Tibial artery (tissue), 4 donors: ENCODE data around the gene ZMPSTE24.

Experiments used
- DNase-seq, 2 donors: peaks; one replicate each; pipeline ENCODE4 v3.0.0-alpha.2; 2019
- H3K27ac ChIP-seq, 2 donors: fragments of 200-600 bp; sonication (generic) in 1 of 2; 1 replicate in 1 of 2; 2 replicates in 1 of 2; pipeline ENCODE4 v1.5.1; 2018 to 2019; ENCODE audit warnings: mild to moderate bottlenecking in 1 of 2
- H3K27me3 ChIP-seq, 2 donors: fragments of 200-600 bp; sonication (generic) in 1 of 2; one replicate each; pipeline versions ENCODE4 v1.5.1 to v1.6.0; 2016 to 2019
- H3K36me3 ChIP-seq, 3 donors: fragments of 200-600 bp; sonication (generic) in 2 of 3; one replicate each; pipeline ENCODE4 v1.5.1; 2016 to 2019; ENCODE audit warnings: mild to moderate bottlenecking in 2 of 3
- H3K4me1 ChIP-seq, 4 donors: fragments of 200-600 bp; sonication (generic) in 2 of 4; 1 replicate in 3 of 4; 2 replicates in 1 of 4; pipeline ENCODE4 v1.5.1; 2016 to 2019
- H3K4me3 ChIP-seq, 2 donors: fragments of 200-600 bp; sonication (generic) in 1 of 2; 1 replicate in 1 of 2; 2 replicates in 1 of 2; pipeline ENCODE4 v1.5.1; 2018 to 2019; ENCODE audit warnings: mild to moderate bottlenecking in 2 of 2
- H3K9me3 ChIP-seq, 3 donors: fragments of 200-600 bp; sonication (generic) in 1 of 3; one replicate each; pipeline ENCODE4 v1.5.1; 2016 to 2019
- CTCF ChIP-seq, 2 experiments: fragments of 200-600 bp in 1 of 2; fragments of 450-650 bp in 1 of 2; IDR thresholded peaks; one replicate each; pipeline ENCODE4 v1.5.1; 2017 to 2019; ENCODE audit warnings: antibody characterized with exemption in 2 of 2, mild to moderate bottlenecking in 1 of 2, moderate library complexity in 1 of 2
- intact Hi-C: fragments of 100-400 bp; cut with DNase I; formaldehyde crosslinking; loops from one replicate; pipeline ENCODE4 v1.15.0; 2023; ENCODE audit warnings: low total_unique reads

ZMPSTE24 gene

GRCh38 chr1:40257313-40257687 lies 736 bp upstream of the ZMPSTE24 start:
- no peak for DNase-seq
- H3K4me1 ChIP-seq: peaks cover 0 to 50% (median 29%) of the 10 kb centered on the region in 4 donors
- peak overlapping the region; percentile 92 to 96 for H3K4me3 ChIP-seq
- no peaks in the 10 kb centered on the region for H3K9me3 ChIP-seq
- intact Hi-C loops: loop anchor here (10.0 kb wide), 1 partner anchor 92 kb away; the partner anchor contains the start of gene RLF
- H3K27me3 ChIP-seq: no peaks in the 10 kb centered on the region
- TF ChIP-seq CTCF (IDR thresholded peaks at IDR 0.05): no peak
- H3K36me3 ChIP-seq: peaks cover 16 to 28% (median 19%) of the 10 kb centered on the region in 3 donors
- H3K27ac ChIP-seq: peak overlapping the region; percentile 95 to 96

- Histone ChIP-seq H3K9me3 (no peaks in the 10 kb centered on the region), H3K27ac (peak overlapping the region; percentile 95 to 96), H3K27me3 (no peaks in the 10 kb centered on the region), H3K36me3 (peaks cover 22 to 28% (median 22%) of the 10 kb centered on the region in 3 donors), H3K4me3 (peak overlapping the region; percentile 92 to 96), H3K4me1 (peaks cover 0 to 61% (median 38%) of the 10 kb centered on the region in 4 donors)
- no peak for TF ChIP-seq CTCF (IDR thresholded peaks at IDR 0.05)
- DNase-seq: peak in 1 of 2 donors; percentile 36
- intact Hi-C loops: loop anchor here (10.0 kb wide), 1 partner anchor 94 kb away; the partner anchor contains the start of gene RLF
Measured at GRCh38 chr1:40258445-40258769, 371 bp downstream of the ZMPSTE24 start.

- peaks cover 3 to 86% (median 42%) of the 10 kb centered on the region in 4 donors for H3K4me1 ChIP-seq
- H3K9me3 ChIP-seq: no peaks in the 10 kb centered on the region
- no peak overlapping the region for H3K4me3 ChIP-seq
- TF ChIP-seq CTCF (IDR thresholded peaks at IDR 0.05): no peak
- H3K27ac ChIP-seq: peak overlapping the region; percentile 62 to 77
- DNase-seq: no peak
- H3K27me3 ChIP-seq: no peaks in the 10 kb centered on the region
- intact Hi-C loops: no loop called here
- H3K36me3 ChIP-seq: peaks cover 27 to 36% (median 29%) of the 10 kb centered on the region in 3 donors
Measured at GRCh38 chr1:40264354-40264781, 6.3 kb downstream of the ZMPSTE24 start.

GRCh38 chr1:40265298-40265697 lies 7.3 kb downstream of the ZMPSTE24 start:
- Histone ChIP-seq H3K9me3 (no peaks in the 10 kb centered on the region), H3K27ac (peak overlapping the region; percentile 72 to 77), H3K4me1 (peaks cover 3 to 78% (median 36%) of the 10 kb centered on the region in 4 donors), H3K36me3 (peaks cover 32 to 39% (median 38%) of the 10 kb centered on the region in 3 donors), H3K27me3 (no peaks in the 10 kb centered on the region), H3K4me3 (no peak overlapping the region)
- intact Hi-C loops: no loop called here
- DNase-seq: no peak
- no peak for TF ChIP-seq CTCF (IDR thresholded peaks at IDR 0.05)

GRCh38 chr1:40265919-40266318 lies 7.9 kb downstream of the ZMPSTE24 start:
- H3K4me3 ChIP-seq: no peak overlapping the region
- H3K4me1 ChIP-seq: peaks cover 3 to 74% (median 35%) of the 10 kb centered on the region in 4 donors
- TF ChIP-seq CTCF (IDR thresholded peaks at IDR 0.05): no peak
- H3K27me3 ChIP-seq: no peaks in the 10 kb centered on the region
- peaks cover 37 to 43% (median 38%) of the 10 kb centered on the region in 3 donors for H3K36me3 ChIP-seq
- peak overlapping the region; percentile 72 to 77 for H3K27ac ChIP-seq
- H3K9me3 ChIP-seq: no peaks in the 10 kb centered on the region
- DNase-seq: no peak
- intact Hi-C loops: no loop called here
